GM19238 (cell line): Measurements from ENCODE around the gene ZMYND12.
"Not testable (repeated sequence)": the region's sequence is repeated elsewhere in the genome, so short reads cannot be mapped to it uniquely, and the experiment has no call there.

Experiments
- DNase-seq: peaks from one replicate; pipeline ENCODE4 v3.0.0; 2011; ENCODE audit warnings: low spot score; ENCODE audit not compliant: insufficient read length

The ZMYND12 gene, protein sequence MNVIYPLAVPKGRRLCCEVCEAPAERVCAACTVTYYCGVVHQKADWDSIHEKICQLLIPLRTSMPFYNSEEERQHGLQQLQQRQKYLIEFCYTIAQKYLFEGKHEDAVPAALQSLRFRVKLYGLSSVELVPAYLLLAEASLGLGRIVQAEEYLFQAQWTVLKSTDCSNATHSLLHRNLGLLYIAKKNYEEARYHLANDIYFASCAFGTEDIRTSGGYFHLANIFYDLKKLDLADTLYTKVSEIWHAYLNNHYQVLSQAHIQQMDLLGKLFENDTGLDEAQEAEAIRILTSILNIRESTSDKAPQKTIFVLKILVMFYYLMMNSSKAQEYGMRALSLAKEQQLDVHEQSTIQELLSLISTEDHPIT

DNA sequence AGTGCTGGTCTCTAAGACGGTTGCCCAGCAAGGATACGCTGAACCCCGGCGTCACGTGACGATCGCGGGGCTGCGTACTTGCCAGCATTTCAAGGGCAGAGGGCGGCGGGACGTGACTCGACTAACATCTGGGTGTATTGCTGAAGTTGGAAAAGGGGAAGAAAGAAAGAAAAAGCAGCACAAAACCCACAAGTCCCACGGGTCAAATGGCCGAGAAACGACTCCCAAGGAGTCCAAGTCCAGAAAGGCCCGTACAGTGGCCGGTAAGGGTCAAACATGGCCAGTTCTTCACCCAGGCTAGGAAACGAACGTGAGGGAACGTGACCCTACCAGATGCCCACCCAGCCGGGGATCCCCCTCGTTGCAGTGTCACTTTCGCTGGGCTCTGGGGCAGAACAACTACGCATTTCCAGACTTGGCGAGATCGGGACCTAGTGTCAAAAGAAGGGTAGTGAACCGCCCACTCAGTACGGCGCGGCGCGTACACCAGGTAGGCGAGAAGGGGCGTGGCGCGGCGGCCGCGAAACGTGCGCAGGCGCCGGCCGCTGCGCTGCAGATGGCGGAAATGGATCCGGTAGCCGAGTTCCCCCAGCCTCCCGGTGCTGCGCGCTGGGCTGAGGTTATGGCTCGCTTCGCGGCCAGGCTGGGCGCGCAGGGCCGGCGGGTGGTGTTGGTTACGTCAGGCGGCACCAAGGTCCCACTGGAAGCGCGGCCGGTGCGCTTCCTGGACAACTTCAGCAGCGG, at the start of gene ZMYND12, which contains the start of gene PPCS:
Gene ZMYND12, minus strand, starts transcription at position 13 of the 744 bp plus-strand sequence. CDS start 25 bp downstream, outside the sequence.
Gene PPCS, plus strand, starts transcription at position 534 of the 744 bp plus-strand sequence. Its CDS starts 23 bp downstream, at position 557.
- DNase-seq: peak; percentile 80

DNA sequence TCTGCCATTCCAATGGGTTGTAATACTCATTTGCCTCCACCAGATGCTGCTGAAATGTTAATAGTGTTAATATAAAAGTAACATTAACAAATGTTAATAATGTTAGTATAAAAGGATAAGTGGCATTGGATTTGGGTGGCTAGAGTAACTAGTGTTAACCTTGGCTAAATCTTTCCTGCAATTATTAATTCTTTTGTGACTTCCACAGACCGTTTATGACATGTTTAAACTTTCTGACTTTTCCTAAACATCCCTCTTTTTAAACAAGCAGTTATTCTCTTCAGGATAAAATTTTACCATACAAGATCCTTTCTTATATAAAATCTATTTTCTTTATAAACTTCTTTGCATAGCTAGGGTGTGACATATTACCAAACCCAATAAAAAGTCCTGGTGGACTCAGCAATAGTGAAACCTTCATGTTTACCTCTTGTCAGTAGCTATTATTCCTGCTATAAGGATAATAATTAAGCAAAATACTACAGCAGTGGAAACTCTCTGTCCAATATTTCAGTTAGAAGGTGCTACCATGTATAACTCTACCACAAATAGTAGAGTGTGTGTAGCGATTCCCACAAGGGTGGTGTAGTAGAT, 48.8 kb upstream of the ZMYND12 start:
- DNase-seq: no peak

DNA sequence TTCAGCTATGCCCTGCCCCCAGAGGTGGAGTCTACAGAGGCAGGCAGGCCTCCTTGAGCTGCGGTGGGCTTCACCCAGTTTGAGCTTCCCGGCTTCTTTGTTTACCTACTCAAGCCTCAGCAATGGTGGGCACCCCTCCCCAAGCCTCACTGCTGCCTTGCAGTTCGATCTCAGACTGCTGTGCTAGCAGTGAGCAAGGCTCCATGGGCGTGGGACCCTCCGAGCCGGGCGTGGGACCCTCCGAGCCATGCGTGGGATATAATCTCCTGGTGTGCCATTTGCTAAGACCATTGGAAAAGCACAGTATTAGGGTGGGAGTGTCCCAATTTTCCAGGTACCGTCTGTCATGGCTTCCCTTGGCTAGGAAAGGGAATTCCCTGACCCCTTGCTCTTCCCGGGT, 46.2 kb upstream of the ZMYND12 start:
- DNase-seq: not testable (repeated sequence)

DNA sequence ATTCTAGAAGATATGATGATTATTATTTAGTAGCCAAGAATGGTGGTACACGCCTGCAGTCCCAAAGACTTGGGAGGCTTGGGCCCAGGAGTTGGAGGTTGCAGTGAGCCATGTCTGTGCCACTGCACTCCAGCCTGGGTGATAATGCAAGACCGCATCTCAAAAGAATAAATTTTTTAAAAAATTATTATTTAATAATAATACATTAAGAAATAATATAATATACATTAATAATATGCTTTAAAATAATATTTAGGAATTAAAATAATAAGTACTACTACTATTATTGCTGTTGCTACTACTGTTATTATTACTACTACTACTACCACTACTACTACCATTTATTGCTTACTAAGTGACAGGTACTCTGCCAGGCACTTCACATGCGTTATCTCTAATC, 34.4 kb upstream of the ZMYND12 start:
- no peak for DNase-seq

DNA sequence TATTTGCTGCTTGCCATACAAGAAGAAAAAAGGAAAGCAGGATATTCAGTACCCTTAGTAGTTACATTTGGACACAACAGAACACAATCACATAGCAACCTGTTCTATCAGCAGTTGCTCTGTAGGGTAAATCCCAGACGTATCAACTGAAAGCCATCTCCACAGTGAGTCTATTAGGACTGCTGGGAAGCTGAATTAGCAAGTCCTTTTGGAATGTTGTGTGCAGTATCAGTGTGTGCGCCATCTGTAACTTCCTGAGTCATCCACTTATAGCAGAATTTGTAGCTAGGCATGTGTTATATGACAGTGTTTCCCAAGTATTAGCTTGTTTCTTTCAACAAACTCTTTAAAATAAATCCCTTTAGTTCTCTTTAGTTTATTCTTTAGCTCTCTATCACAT, 28.6 kb upstream of the ZMYND12 start:
- DNase-seq: no peak

DNA sequence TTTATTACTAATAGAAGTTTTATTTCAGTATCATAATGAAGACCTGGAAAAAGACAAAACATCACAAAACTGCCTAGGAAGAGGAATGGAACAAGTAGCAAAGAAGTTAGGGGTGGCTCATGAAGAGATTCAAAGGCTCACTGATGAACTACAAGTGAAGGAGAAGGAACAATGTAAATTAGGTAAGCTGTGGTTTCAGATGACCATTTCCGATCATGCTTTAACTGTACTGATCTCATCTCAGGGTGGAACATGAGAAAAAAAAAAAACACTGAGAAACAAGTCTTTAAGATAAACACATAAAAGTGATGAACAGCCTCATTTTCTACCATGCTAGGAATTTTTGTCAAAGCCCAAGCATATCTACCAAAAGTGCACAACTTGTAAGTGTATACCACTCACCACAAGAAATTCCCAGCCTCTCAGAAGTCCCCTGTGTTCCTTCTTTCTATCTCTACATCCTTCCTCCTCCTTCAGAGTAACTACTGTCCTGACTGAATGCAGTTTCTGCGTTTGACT, 26.9 kb upstream of the ZMYND12 start:
- DNase-seq: no peak

DNA sequence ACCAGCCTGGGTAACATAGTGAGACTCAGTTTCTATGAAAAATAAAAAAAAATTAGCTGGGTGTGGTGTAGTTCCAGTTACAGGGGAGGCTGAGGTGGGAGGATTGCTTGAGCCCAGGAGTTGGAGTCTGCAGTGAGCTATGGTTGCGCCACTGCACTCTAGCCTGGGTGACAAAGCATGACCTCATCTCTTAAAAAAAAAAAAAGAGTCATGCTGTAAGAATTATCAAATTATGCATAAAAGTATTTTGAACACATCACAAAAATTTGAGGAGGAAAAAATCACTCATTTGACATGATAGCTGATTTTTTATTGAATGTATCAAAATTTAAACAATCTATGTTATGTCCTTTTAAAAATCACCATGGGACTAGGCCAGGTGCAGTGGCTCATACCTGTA, 25.1 kb upstream of the ZMYND12 start:
- DNase-seq: no peak

DNA sequence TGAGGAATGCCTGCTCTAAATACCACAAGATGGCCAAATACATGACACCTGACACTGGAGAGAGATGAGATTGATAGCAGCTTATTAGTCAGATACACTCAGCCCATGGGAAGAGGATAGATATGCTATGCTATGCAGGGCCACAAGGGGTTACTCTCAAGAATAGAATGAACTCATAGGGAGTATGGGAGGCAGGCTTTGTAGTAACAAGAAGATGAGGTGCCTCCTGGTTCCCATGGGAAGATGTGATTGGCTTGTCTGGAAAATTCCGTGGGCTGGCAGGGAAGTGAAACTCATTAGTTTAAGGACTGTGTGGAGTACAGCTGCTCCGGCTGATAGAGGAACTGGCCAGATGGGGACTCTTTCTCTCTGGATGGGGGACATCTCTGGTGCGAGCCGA, 23.8 kb upstream of the ZMYND12 start:
- DNase-seq: no peak

DNA sequence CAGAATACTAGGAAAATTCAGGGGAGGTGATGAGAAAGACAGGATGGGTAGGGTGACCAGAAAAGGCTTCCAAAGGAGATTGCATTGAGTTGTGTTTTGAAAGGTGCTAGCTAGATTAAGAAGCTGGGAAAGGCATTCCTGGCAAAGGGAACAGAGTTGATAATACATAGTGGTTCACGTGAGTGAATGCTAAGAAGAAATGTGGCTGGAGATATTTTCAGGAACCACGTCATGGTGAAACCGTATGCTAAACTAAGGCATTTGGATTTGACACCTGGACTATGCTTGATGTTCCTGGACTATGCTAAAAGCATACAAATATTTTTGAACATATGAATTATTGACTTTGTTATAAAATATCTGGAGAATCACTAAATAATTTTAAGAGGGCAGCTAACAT, 22.0 kb upstream of the ZMYND12 start:
- DNase-seq: no peak

DNA sequence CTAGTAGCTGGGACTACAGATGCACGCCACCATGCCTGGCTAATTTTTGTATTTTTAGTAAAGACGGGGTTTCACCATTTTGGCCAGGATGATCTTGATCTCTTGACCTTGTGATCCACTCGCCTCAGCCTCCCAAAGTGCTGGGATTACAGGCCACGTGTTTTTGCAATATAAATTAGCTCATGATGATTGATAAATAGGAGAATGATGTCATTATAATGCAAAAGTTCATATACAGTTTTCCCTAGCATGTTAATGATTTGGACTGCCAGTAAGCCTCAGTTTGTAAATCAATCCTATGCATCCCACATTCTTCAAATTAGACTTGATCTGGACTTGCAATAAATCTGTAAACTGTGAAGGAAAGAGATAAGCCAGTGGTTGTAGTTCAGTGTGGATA, 21.5 kb upstream of the ZMYND12 start:
- DNase-seq: not testable (repeated sequence)

DNA sequence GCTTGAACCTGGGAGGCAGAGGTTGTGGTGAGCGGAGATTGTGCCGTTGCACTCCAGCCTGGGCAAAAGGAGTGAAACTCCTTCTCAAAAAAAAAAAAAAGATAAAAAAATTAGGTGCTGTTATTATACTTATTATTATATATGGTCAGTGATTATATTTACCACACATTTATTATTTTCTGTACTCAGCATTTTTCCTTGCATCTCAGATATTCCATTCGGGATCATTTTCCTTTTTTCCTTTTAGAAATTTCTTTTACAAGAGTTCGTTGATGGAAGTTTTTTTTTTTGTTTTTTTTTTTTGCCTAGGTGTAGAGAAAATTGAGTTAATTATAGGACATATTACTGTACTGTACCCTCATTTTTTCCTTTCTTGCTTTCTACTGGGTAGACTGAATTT, 20.8 kb upstream of the ZMYND12 start:
- DNase-seq: no peak

DNA sequence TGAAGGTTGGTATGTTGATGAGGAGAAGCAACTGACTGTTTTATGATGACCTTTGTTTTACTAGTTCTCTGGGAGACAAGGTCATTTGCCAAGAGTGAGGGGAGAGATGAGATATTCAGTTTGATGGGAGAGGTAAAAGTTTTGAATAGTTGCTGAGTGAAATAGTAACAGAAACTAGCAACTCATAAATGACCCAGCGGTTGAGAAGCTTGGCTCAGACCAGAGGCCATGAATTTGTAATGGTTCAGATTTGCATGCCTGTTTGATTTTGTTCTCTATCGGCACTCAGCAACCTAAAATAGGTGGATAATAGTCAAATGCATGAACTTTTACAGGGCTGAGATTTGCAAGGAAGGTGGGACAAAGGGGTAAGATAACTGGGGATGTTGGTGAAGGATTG, 13.9 kb upstream of the ZMYND12 start:
- DNase-seq: no peak

DNA sequence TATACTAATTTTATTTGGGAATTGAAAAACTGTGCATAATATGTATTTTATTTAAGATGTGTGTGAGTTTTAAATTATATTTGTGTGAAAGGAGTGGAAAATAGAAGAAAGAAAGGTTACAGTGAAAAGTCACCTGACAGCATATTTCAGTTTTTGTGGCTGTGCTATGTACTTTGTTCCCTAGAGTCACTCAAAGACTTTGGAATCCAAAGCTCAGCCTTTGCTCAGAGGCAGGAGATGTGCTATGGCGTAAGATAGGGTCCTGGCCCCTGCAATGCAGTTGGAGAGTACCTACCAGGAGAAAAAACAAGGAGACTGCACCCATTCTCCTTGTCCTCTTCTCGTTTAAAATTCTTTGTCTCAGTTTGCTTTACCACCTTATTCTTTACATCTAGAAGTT, 10.2 kb upstream of the ZMYND12 start:
- no peak for DNase-seq

DNA sequence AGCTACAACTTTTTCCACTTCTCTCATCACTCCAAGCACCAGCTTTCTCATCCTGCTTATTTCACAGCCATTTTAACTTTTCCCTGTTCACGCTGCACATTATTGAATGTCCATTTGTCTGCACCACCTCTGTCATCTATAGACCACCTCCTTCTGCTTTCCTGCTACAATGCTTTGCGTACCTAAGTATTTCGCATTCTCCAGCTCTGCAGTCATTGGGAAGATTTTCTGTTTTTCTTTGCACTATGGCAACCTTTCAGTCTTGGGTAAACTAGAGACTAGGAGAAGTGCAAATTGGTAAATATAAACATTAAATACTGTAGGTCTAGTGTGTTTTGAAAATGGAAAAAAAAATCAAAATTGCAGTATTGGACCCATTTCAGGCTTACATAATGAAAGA, 8.1 kb upstream of the ZMYND12 start:
- DNase-seq: no peak

DNA sequence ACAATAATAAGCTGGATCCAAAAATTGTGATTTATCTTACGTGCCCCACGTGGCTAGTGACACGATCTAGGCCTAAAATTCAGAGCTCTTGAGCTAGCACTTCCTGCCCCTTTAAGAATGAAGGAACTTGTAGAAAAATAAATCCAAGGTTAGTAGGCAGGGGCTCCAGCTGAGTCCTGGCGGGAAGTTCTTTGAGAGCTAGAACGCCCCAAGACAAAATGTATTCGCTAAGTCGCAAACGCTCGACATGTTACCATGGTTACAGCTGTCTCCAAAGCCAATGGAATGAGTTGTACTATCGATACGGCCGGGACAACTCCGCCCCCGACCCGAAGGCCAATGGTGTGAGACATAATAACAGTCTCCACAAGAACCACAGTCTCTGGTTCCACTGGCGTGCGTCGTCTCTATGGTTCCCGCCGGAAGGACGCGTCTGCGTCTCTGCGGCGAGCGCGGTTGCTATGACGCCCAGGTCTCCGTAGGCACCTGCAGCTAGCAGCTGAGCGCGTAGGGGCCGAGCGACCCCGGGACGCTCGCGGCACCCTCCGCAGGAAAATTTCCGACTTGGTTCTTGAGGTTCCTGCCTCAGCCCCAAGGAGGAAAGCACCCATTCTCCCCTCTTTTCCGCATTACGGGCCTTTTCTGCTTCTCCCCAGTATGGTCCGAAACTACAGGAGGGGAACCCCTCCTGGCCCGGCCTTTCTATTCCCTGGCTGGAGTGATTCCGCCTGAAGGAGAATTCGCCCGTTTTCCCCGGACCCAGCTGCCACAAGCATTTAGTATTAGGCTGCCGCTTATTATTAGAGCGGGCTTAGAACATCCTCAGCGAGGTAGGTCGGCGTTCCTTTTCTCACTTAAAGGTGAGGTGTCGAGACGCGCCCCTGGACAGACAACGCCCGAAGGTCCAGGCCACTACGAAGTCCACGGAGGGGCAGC, 7.3 kb upstream of the ZMYND12 start, which contains the start of gene CCDC30:
Gene CCDC30, plus strand, starts transcription at position 459 of the 936 bp plus-strand sequence. CDS start 17,266 bp downstream, outside the sequence.
- peak; percentile 90 for DNase-seq

DNA sequence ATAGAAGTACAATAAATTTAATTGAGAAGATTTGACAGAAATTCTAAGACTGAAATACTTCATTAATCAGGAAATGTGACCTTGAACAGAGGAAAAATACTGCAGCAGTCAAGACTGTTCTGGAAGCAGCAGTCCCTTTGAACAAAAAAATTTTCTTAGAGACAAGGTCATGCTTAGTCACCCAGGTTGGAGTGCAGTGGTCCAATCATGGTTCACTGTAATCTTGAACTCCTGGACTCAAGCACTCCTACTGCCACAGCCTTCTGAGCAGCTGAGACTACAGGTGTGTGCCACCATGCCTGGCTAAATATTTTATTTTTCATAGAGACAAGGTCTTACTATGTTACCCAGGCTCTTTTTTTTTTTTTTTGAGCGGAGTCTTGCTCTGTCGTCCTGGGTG, 5.4 kb upstream of the ZMYND12 start:
- no peak for DNase-seq

DNA sequence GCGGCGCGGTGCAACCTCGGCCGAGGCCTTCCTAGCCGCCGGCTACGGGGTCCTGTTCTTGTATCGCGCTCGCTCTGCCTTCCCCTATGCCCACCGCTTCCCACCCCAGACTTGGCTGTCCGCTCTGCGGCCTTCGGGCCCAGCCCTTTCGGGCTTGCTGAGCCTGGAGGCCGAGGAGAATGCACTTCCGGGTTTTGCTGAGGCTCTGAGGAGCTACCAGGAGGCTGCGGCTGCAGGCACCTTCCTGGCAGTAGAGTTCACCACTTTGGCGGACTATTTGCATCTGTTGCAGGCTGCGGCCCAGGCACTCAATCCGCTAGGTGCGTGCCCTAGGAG, 900 bp upstream of the ZMYND12 start:
- peak; percentile 64 for DNase-seq

DNA sequence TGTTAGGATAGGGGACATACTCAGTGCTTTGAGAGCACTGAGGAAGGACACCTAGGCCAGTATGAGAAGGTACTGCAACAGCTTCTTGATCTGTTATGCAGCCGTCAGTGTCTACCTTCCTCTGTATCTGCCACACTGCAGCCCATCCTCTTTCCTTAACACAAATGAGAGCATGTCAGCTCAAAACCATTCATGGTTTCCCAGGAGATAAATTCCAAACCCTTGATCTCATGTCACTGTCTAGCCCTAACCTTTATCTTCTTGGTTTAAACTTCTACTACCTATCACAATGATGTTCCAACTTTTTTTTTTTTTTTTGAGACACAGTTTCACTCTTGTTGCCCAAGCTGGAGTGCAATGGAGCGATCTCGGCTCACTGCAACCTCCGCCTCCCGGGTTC, 1.4 kb downstream of the ZMYND12 start:
- DNase-seq: no peak

DNA sequence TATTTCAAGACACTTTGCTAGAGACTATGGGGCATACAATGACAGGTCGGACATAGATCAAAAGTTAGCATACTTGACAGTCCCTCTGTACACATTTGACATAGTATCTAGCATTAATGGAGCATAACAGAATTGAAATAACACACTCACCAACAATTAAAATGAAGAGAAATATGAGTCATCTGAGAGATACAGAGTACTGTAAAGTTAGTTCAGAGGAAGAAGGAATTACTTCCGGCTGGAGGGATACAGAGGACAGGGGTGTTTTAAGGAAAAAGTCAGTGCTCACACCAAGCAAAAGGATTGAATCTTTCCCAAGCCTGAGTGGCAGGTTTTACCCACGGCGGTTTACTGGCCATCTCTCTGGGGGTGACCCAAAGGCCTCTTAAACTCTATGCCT, 2.4 kb downstream of the ZMYND12 start:
- DNase-seq: no peak

DNA sequence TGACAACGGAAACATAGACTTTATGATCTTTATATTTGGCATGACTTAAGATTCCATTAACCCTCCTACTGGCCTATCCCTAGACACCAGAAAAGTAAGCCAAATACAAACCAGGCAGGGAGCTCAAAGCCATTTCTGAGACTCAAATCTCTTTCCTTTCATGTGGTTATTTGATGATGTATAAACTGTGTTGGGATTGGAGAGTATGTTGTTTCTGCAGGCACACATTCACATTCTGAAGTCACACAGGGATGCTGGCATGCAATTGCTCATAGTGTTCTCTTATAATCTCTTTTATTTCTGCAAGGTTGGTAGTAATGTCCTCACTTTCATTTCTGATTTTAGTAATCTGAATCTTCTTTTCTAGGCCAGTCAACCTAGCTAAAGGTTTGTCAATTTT, 5.8 kb downstream of the ZMYND12 start:
- DNase-seq: no peak

DNA sequence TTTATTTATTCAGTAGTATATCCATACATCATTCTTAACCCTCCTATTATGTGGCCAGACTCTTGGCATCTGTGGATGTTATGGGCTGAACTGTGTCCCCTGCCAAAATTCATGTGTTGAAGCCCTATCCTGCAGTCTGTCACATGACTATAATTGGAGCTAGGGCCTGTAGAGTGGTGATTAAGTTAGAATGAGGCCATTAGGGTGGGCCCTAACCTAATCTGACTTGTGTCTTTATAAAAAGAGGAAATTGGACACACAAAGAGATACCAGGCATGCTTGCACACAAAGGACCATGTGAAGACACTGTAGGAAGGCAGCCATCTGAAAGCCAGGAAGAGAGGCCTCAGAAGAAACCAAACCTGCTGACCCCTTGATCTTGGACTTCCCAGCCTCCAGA, 6.6 kb downstream of the ZMYND12 start:
- DNase-seq: no peak
